Iris pigment epithelial cell (primary cell): ENCODE results near the gene TM7SF3.
"Not testable (repeated sequence)": the region's sequence is repeated elsewhere in the genome, so short reads cannot be mapped to it uniquely, and the experiment has no call there.

ENCODE experiments used
- DNase-seq: peaks from one replicate; pipeline ENCODE4 v3.0.0-alpha.2; 2011; ENCODE audit warnings: low read depth

TM7SF3 gene, protein sequence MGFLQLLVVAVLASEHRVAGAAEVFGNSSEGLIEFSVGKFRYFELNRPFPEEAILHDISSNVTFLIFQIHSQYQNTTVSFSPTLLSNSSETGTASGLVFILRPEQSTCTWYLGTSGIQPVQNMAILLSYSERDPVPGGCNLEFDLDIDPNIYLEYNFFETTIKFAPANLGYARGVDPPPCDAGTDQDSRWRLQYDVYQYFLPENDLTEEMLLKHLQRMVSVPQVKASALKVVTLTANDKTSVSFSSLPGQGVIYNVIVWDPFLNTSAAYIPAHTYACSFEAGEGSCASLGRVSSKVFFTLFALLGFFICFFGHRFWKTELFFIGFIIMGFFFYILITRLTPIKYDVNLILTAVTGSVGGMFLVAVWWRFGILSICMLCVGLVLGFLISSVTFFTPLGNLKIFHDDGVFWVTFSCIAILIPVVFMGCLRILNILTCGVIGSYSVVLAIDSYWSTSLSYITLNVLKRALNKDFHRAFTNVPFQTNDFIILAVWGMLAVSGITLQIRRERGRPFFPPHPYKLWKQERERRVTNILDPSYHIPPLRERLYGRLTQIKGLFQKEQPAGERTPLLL

DNA sequence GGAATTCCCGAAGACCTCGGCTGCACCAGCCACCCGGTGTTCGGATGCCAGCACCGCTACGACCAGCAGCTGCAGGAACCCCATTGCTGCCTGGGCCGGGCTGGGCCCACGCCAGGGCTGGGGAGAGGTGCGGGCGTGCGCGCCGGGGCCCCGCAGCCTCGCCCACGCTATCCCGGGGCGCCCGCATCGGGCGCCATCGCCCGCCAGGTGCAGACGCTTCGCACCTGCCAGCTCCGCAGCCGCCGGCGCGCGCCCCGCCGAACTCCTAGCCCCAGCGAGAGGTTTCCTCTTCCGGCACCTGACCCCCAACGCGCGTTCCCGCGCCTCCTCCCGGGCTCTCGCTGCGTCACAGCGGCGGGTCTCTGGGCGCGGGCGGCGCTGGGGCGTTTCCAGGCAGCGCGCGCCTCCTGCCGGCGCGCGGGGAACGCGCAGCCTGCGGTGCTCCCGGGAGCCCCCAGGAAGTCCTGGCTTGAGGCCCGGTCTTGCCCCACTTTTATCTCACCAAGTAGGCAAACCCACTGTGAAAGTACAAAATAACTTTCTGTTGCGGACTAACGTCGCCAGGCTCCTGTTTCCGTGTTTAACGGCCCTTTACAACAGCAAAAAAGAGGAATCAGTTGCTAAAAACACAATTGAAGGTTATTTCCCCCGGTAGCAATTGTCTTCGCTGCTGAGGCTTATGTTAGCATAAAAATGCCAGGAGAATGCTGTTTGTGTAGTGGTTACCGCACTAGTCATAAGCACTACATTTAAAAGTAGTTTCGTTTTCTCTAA is at the start of gene TM7SF3:
TM7SF3 (minus strand) TSS at position 300 of the 774 bp plus-strand sequence; CDS start at position 84, 216 bp downstream.
- DNase-seq: peak; percentile 89

DNA sequence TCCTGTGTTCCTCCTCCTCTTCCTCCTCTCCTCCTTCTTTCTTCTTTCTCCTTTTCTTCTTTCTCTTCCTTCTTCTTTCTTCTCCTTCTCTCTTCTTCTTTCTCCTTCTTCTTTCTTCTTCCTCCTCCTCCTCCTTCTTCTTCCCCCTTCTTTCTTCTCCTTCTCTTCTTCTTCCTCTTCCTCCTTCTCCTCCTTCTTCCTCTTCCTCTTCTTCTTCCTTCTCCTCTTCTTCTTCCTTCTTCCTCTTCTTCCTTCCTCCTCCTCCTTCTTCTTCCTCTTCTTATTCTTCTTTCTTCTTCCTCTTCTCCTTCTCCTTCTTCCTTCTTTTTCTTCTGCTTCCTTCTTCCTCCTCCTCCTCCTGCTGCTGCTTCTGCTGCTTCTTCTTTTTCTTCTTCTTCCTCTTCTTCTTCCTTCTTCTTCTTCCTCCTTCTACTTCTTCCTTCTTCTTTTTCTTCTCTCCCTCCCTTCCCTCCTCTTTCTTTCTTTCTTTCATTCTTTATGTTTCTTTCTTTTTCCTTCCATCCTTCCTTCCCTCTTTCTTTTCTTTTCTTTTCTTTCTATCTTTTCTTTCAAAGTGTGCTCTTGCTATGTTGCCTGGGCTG is 49.2 kb upstream of the TM7SF3 start:
- DNase-seq: no peak

DNA sequence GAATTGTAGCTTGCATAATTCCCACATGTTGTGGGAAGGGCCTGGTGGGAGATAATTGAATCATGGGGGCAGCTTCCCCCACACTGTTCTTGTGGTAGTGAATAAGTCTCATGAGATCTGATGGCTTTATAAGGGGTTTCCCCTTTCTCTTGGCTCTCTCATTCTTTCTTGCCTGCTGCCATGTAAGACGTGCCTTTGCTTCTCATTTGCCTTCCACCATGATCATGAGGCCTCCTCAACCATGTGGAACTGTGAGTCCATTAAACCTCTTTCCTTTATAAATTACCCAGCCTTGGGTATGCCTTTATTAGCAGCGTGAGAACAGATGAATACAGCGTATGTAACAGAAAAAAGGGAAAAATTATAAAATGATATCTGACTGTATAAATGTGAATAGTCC is 47.1 kb upstream of the TM7SF3 start:
- DNase-seq: no peak

DNA sequence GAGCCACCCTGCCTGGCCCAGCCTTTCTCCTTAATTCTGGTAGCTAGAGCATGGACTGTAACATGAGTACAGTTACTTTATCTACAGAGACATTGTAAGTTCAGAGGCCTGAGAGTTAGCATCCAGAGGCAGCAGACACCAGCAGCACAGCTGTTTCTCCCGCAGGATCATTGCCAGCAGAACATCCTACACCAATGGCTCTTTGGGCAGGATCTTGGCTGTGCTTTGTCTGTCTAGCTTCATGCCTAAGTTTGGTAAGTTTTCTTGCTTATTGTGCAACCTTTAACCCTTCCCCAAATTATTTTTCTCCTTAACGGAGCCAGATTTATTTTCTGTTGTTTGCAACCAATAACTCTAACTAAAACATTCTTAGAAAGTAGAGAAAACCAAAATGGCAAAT is 46.6 kb upstream of the TM7SF3 start:
- no peak for DNase-seq

DNA sequence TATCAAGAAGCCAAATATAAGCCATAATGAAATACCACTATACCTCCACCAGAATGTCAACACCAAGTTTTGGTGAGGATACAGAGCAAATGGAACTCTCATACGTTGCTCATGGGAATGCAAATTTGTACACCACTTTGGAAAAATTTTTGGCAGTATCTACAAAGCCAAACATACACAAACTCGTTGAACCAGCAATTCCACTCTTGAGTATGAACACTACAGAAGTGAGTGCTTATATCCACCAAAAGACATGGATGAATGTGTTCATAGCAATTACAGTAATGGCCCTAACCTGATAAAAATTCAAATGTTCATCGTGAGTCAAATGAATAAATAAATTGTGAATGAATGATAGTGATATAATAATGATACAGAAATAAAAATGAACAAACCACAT is 43.4 kb upstream of the TM7SF3 start:
- no peak for DNase-seq

DNA sequence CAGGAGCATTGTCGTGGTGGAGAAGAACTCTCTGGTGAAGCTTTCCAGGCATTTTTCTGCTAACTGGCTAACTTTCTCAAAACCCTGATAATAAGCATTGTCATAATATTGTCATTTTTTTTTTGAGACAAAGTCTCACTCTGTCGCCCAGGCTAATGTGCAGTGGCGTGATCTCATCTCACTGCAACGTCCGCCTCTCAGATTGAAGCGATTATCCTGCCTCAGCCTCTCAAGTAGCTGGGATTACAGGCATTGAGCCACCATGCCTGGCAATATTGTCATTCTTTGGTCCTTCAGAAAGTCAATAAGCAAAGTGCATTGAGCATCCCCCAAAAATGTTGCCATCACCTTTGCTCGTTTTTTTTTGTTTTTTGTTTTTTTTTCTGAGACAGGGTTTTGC is 41.8 kb upstream of the TM7SF3 start:
- DNase-seq: no peak

DNA sequence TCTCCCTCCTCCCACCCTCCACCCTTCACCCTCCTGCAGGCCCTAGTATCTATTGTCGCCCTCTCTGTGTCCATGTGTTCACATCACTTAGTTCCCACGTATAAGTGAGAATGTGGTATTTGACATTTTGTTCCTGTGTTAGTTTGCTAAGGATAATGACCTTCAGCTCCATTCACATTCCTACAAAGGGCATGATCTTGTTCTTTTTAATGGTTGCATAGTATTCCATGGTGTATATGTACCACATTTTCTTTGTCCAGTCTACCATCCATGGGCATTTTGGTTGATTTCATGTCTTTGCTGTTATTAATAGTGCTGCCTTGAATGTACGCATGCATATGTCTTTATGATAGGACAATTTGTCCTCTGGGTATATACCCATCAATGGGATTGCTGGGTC is 38.6 kb upstream of the TM7SF3 start:
- no peak for DNase-seq

DNA sequence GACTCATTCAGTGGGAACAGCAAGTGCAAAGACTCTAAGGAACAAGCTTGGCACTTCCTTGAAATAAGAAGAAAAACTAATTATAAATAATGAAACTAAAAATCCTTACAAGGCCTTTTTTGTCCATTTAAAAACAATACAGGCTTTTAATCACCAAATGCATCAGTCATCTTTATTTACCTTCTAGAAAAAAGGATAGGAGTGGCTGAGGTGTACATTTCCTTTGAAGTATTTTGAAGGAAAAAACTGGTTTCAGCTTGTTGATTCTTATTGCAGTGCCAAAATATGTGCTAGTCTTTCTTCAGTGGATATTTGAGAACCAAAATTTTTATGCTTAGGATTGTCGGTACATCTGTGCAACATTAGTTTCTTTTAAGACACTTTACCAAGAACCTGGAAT is 38.0 kb upstream of the TM7SF3 start:
- DNase-seq: no peak

DNA sequence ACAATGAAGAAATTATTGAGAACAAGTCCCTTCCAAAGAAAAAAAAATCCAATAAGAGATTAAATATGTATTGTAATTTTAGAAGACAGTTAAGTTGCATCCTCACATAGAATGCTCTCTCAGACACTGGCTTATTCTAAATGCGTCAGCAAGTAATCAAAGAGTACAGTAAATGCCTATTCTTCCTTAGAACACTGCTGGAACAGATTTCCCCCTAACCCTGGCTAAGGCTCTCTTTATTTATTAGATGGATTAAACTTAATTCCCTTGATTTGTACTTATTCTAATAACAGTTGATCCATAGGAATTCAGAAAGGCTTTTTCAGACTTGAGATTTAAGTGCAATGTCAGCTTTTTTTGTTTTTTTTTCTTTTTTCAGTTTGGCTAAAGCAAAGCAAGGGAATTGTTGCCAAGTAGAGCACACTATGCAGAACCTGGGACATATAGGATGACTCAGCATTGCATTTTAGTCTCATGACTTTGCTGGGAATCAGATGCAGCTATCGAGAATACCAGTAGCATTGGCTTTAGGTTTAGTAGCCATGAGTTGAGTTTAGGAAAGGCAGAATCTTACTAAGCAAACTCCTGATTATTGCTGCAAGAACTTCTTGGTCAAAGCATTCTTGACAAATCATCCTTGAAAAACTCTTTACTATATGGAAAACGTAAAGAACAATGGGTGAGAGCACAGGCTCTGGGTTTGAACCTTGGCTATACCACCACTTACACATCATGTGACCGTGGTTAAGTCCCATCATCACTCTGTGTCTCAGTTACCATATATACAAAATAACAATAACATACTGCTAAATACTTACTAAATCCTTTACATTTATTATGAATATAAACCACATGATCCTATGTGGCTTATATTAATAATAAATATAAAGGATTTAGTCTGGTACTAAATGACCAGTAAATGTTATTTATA is 34.9 kb upstream of the TM7SF3 start:
- DNase-seq: peak; percentile 85

DNA sequence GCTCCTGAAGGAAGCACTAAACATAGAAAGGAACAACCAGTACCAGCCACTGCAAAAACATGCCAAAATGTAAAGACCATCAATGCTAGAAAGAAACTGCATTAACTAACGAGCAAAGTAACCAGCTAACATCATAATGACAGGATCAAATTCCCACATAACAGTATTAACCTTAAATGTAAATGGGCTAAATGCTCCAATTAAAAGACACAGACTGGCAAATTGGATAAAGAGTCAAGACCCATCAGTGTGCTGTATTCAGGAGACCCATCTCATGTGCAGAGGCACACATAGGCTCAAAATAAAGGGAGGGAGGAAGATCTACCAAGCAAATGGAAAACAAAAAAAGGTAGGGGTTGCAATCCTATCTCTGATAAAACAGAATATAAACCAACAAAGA is 27.8 kb upstream of the TM7SF3 start:
- DNase-seq: not testable (repeated sequence)

DNA sequence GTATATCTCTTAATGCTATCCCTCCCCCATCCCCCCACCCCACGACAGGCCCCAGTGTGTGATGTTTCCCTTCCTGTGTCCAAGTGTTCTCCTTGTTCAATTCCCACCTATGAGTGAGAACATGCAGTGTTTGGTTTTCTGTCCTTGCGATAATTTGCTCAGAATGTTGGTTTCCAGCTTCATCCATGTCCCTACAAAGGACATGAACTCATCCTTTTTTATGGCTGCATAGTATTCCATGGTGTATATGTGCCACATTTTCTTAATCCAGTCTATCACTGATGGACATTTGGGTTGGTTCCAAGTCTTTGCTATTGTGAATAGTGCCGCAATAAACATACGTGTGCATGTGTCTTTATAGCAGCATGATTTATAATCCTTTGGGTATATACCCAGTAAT is 26.5 kb upstream of the TM7SF3 start:
- DNase-seq: not testable (repeated sequence)

DNA sequence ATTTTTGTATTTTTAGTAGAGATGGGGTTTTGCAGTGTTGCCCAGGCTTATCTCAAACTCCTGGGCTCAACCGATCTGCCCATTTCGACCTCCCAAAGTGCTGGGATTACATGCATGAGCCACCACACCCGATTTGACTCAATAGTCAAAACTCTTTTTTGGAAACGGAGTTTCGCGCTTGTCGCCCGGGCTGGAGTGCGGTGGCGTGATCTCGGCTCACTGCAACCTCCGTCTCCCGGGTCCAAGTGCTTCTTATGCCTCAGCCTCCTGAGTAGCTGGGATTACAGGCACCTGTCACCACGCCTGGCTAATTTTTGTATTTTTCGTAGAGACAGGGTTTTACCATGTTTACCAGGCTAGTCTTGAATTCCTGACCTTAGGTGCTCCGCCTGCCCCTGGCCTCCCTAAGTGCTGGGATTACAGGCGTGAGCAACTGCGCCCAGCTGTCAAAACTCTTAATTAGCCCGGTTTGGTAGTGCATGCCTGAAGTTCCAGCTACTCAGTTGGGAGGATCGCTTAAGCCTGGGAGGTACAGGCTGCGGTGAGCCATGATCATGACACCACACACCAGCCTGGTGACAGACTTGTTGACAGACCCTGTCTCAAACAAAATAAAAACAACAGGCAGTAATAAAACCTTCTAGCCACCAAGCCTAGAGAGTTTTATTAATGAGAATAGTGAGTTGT is 20.6 kb upstream of the TM7SF3 start:
- DNase-seq: no peak

DNA sequence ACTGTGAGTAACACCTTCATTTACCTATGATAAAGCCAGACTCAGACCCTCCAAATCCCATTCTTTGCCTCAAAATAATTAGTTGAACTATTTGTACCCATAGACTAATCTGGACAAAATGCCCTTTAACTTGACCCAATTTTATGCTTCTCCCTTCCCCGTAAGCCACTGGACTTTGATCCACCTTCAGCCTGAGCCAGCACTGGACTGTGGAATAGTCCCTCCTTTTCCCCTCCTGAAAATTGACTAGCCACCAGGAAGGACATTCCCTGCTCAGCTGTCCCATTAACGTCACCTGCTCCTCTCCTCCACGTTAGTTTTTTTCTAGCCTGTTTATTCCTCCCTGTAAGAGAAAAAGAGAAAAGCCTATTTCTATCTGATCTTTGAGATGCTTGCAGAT is 18.5 kb upstream of the TM7SF3 start:
- no peak for DNase-seq

DNA sequence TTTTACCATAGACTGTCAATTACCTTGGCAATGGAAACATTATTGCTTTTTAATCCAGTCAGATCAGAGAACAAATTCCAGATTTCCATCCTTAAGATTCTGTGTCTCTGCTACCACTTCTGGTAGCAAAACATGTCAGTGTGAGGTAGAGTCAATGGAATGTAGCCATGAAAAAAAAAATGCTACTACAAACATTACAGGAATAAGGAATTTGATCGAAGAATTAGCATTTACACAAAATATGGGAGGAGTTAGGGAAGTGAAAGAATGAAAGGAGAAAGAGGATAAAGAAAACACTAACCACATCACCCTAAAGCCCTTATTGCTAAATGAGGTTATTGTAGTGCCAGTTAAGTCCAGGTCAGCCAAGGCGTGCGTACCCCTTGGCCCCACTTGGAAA is 17.3 kb upstream of the TM7SF3 start:
- peak; percentile 61 for DNase-seq

DNA sequence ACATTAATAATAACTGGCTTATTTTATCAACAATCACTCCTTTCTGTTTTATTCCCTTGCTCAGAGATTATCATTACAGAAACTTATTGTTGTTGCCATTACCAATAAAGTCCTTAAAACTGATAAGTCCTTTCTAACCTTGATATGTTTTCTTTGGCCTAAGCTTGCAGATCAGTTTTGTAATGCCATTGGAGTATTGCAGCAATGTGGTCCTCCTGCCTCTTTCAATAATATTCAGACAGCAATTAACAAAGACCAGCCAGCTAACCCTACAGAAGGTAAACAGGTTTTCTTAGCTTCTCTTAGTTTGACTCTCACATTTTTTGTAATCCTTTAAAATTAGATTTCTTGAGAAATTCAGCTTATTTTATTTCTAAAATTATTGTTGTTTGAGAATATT is 12.1 kb upstream of the TM7SF3 start:
- DNase-seq: peak; percentile 16

DNA sequence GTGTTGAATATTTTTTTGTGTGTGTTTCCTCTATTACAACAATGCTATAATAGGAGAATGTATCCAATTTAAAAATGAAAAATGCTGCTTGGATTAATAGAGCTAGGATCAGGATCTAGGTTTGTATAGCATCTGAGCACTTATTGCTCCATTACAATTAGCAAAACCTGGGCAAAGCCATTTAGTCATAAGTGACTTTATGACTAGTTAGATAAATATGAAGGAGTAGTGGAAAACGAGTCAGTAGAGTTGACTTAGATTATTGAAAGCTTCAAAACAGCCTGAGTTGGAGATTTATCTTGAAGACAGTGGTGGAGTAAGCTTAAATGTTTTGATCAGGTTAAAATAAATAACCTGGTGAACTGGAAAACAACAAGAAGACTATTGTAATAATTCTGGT is 10.9 kb upstream of the TM7SF3 start:
- DNase-seq: peak; percentile 26

DNA sequence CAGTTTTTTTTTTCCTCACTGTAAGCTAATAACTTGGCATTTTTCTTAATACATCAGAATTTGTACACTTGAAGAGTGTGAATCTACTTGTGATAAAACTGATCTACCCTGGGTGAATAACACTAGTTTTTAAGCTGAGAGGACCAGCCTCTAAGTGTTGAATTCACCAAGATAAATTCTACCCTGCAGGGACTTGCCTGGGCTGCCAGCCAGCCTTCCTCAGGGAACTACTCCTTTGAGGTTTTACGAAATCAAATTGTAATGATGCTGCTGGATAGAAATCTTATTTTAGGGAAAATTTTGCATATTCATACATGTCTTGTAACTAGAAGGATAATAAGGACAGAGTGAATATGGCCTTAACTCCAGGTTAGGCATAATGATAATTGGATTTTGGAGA is 10.1 kb upstream of the TM7SF3 start:
- DNase-seq: no peak

DNA sequence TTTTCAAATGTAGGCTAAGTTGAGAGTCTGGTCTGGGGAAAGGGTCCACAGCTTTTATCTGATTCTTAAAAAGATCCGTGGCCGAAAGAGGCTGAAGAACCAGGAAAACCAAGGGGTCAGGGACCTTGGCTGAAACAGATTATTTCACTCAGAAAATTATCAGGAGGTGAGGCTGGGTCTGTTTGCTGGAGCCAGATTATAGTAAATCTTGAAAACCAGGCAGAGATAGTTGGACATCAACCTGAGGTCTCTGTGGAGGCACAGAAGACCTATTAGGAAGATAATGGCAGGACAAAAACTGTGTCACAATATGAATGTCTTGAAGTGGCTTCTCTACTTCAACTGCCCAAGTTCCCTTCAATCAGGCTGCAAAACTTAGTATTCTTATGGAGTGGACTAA is 6.6 kb upstream of the TM7SF3 start:
- no peak for DNase-seq

DNA sequence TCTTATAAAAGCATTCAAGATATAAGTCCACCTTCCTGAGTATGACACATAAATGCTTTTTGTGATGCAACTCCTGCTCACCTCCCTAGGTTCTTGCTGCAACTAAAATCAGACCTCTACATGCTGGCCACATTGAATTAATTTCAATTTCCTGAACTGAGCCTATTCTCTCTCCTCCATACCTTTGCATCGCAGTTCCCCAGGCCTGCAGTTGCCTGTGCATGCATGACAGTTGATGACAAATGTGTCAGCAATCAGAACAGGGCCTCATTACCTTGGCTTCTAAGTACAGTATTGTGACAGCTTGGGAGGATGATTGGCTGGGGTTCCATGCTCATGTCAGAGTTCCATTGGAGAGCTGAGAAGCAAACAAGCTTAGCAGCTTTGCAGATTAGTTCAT is 3.9 kb upstream of the TM7SF3 start:
- DNase-seq: no peak

DNA sequence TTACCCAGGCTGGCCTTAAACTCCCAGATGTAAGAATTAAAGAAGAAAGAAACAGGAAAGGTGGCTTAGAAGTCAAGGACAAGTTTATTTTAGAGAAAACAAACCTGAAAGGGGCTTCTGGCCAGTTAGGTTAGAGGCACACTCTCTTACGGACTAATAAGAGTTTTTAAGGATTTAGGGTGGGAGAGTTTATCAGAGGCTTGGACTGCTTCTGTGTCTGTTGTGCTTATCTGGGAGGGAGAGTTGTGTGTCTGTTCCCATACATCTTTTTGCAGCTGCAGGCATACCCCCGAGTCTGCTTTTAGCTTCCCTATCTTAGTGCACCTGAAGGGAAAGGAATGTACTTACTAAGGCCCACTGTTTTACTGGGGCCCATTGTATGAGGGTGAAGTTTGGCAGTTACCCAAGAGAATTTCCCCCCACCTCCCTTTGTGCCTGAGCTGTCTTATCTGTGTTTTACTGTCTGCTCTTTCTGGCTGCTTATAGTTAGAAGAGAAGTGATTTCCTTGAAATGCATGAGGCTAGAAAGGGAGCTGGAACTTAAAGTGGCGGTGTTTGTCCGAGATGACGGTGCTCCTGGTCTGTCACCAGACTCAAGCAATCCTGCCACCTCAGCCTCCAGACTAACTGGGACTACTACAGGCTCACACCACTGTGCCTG is 3.1 kb upstream of the TM7SF3 start:
- not testable (repeated sequence) for DNase-seq

DNA sequence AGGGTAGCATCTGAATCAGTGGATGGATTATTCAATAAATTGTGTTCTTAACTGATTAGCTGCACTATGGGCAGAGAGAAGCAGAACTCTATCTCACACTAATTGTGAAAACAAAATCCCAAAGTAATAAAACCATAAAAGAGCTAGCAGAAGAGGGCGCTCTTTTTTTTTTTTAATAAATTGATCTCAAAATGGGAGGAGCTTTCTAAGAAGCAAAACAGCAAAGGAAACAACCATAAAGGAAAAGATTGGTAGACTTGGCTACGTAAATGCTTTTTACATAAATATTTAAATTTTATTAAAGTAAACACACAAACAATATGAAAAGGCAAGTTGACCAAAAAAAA is 1.5 kb upstream of the TM7SF3 start:
- DNase-seq: peak; percentile 39
